ENCODE results near the gene BEAN1.
A peak's percentile ranks its signal among the peaks of the same experiment; 100 is the strongest.

Gene BEAN1

DNA sequence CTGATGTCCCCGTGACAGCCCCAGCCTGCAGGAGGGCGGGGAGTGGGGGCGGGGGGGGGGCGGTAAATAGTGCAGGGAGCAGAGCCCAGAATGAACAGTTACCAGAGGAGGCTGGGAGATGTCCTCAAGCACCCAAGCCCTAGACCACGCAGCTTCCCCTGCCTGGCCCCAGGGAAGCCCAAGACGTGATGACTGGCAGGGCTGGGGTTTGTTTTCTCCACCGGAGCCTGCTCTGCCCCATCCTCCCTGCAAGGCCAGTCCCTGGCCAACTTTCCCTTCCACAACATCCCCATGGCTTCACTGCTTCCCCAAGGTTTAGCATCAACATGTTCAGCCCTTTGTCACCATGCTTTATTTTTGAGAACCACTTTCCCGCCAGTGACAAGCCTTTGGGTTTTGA is 1.4 kb upstream of the BEAN1 start:
- TF ChIP-seq, protein P1, sequence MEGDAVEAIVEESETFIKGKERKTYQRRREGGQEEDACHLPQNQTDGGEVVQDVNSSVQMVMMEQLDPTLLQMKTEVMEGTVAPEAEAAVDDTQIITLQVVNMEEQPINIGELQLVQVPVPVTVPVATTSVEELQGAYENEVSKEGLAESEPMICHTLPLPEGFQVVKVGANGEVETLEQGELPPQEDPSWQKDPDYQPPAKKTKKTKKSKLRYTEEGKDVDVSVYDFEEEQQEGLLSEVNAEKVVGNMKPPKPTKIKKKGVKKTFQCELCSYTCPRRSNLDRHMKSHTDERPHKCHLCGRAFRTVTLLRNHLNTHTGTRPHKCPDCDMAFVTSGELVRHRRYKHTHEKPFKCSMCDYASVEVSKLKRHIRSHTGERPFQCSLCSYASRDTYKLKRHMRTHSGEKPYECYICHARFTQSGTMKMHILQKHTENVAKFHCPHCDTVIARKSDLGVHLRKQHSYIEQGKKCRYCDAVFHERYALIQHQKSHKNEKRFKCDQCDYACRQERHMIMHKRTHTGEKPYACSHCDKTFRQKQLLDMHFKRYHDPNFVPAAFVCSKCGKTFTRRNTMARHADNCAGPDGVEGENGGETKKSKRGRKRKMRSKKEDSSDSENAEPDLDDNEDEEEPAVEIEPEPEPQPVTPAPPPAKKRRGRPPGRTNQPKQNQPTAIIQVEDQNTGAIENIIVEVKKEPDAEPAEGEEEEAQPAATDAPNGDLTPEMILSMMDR (conservative IDR thresholded peaks at IDR 0.05), result no peak
- H3K27ac ChIP-seq, result no peak overlapping the region

GRCh38 chr16:66426112-66427035 is 721 bp upstream of the BEAN1 start:
- H3K27ac ChIP-seq, result peak overlapping the region; percentile 32; the same call in 1 of the 2 replicates
- TF ChIP-seq, protein P1 (conservative IDR thresholded peaks at IDR 0.05), result no peak

DNA sequence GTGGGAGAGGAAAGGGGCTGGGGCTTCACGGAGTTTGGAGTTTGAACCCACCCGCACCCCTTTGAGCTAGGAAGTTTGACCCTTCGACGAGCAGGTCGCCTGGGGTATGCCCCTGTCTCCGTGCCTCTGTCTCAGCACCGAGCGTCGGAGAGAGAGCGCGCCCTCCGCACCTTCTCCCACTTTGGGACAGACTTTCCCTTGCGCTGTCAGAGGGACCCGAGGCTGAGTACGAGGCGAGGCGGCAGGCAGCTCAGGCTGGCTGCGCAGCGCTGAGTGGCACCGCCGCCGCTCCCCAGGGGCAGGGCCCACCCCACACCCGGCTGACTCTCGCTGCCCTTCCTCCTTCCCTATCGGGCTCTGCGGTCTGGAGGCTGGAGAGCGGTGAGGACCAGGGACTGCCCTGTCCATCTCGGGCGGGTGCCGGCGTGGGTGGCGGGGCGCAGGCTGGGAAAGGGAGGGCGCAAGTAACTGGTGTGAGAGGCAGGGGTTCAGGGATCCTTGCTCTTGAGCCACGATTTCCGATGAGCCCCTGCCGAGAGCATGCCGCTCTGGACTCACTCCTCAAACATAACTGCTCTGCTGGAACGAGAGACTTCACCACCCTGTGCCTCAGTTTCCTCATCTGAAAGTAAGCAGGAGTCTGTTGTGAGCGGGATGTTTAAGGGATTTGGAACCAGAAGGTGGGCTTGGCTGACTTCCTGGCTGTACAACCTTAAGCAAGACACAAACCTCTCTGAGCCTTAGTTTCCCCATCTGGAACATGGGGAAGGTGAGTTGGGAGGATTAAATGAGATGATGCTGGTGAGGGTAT is 981 bp downstream of the BEAN1 start:
- no peak overlapping the region for H3K27ac ChIP-seq
- TF ChIP-seq, protein P1 (conservative IDR thresholded peaks at IDR 0.05), result no peak

- TF ChIP-seq, protein P1 (conservative IDR thresholded peaks at IDR 0.05), result no peak
- H3K27ac ChIP-seq, result no peak overlapping the region
Measured at GRCh38 chr16:66428682-66429251, 1.7 kb downstream of the BEAN1 start.

- H3K27ac ChIP-seq, result no peak overlapping the region
- TF ChIP-seq, protein P1 (conservative IDR thresholded peaks at IDR 0.05), result no peak
Measured at GRCh38 chr16:66429290-66429962, 2.3 kb downstream of the BEAN1 start.

- TF ChIP-seq, protein P1 (conservative IDR thresholded peaks at IDR 0.05), result no peak
- H3K27ac ChIP-seq, result no peak overlapping the region
Measured at GRCh38 chr16:66430214-66430613, 3.1 kb downstream of the BEAN1 start.
